ENCODE data around the gene IQSEC1.

DNA sequence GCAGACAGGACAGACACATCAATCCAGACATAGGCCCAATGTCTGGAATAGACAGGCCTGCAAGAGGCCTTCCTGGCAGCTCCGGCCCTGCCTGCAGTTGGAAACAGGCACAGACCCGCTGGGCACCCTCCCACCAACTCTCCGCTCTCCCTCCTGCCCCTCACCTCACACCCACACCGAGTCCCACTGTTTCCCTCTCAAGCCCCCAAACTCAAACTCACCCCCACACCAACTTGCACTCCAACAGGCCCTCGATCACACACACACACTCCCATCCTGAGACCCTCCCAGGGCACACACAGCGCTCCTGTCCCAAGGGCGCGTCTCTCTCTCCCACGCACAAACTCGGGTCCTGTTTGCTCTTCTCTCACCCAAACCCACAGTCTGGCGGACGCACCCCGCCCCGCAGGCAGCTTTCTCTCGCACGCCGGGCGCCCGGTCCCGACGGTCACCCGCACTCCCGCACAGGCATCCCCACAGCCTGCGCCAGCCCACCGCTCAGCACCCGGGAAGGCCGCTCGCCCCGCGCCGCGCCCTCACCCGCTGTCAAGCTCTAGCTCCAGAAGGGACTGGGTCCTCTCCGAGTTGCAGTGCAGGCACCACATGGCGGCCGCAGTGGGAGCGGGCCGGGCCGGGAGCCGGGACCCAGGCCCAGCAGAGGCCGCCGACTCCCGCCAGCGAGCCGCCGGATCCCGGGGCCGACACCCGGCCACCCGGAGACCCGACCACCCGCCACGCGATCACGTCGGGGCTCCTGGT lies 106.2 kb downstream of the IQSEC1 start:
- TF ChIP-seq, protein P1, sequence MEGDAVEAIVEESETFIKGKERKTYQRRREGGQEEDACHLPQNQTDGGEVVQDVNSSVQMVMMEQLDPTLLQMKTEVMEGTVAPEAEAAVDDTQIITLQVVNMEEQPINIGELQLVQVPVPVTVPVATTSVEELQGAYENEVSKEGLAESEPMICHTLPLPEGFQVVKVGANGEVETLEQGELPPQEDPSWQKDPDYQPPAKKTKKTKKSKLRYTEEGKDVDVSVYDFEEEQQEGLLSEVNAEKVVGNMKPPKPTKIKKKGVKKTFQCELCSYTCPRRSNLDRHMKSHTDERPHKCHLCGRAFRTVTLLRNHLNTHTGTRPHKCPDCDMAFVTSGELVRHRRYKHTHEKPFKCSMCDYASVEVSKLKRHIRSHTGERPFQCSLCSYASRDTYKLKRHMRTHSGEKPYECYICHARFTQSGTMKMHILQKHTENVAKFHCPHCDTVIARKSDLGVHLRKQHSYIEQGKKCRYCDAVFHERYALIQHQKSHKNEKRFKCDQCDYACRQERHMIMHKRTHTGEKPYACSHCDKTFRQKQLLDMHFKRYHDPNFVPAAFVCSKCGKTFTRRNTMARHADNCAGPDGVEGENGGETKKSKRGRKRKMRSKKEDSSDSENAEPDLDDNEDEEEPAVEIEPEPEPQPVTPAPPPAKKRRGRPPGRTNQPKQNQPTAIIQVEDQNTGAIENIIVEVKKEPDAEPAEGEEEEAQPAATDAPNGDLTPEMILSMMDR (IDR thresholded peaks at IDR 0.05), result no peak
- TF ChIP-seq EZH2 (IDR thresholded peaks at IDR 0.05; ENCODE audit: borderline replicate concordance, insufficient read depth, low read depth, low read length, poor library complexity, severe bottlenecking), result no peak
